Esophagus muscularis mucosa (tissue), 4 donors: ENCODE results near the gene EHBP1.

Experiments used
- EP300 ChIP-seq: sonication (generic); formaldehyde crosslinking; IDR thresholded peaks from one replicate; pipeline ENCODE4 v1.6.1; 2017; ENCODE audit warnings: antibody characterized with exemption
- POLR2A ChIP-seq: fragments of 450-650 bp; IDR thresholded peaks from one replicate; pipeline ENCODE4 v1.6.1; 2017; ENCODE audit warnings: antibody characterized with exemption, moderate library complexity, mild to moderate bottlenecking, low read depth
- TF ChIP-seq, protein P1 (sequence below), 3 experiments: fragments of 200-600 bp in 2 of 3; fragments of 450-650 bp in 1 of 3; sonication (generic) in 2 of 3; IDR thresholded peaks; one replicate each; pipeline ENCODE4 v1.5.1; 2017 to 2019; ENCODE audit warnings: antibody characterized with exemption in 3 of 3, mild to moderate bottlenecking in 2 of 3, moderate library complexity in 1 of 3

DNA sequence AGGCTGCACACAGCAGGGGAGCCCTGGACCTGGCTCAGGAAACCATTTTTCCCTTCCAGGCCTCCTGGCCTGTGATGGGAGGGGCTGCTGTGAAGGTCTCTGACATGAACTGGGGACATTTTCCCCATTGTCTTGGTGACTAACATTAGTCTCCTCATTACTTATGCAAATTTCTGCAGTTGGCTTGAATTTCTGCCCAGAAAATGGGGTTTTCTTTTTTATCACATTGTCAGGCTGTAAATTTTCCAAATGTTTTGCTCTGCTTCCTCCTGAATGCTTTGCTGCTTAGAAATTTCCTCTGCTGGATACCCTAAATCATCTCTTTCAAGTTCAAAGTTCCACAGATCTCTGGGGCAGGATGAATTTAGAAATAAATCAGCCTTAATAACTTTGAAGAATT, 78.2 kb downstream of the EHBP1 start:
- TF ChIP-seq, protein P1, sequence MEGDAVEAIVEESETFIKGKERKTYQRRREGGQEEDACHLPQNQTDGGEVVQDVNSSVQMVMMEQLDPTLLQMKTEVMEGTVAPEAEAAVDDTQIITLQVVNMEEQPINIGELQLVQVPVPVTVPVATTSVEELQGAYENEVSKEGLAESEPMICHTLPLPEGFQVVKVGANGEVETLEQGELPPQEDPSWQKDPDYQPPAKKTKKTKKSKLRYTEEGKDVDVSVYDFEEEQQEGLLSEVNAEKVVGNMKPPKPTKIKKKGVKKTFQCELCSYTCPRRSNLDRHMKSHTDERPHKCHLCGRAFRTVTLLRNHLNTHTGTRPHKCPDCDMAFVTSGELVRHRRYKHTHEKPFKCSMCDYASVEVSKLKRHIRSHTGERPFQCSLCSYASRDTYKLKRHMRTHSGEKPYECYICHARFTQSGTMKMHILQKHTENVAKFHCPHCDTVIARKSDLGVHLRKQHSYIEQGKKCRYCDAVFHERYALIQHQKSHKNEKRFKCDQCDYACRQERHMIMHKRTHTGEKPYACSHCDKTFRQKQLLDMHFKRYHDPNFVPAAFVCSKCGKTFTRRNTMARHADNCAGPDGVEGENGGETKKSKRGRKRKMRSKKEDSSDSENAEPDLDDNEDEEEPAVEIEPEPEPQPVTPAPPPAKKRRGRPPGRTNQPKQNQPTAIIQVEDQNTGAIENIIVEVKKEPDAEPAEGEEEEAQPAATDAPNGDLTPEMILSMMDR (IDR thresholded peaks at IDR 0.05): no peak
- no peak for TF ChIP-seq POLR2A
- TF ChIP-seq EP300: no peak
